ENCODE data around the gene TMEM91. TPM values are rescaled to one million over a fixed set of nuclear protein-coding genes. Genes with fewer than 3 reads are reported as not detected.

Gene TMEM91
- total RNA-seq, 1 experiment from 2014 or later: 5.3 TPM

DNA sequence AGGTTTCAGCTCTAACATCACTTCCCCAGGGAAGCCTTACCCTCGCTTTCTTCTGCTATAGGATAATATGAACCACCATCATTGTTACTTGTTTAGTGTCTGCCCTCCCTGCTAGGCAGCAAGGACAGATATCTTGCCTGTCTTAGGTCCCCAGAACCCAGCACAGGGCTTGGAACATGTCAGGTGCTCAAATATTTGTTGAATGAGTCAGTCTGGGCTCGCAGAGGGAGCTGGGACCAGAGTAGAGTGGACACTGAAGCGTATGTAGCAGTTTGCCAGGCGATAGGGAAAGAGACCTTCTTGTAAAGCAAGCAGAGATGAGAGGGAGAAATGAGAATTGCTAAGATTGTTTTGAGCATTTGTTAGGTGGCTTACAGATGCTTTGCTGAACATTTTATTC lies 33.0 kb downstream of the TMEM91 start:
- no peak for DNase-seq (ENCODE audit: low spot score)
- Mint-ChIP-seq H3K4me1 (peaks cover 13% of the 10 kb centered on the region), H3K36me3 (no peaks in the 10 kb centered on the region), H3K4me3 (no peak overlapping the region), H3K9me3 (no peaks in the 10 kb centered on the region), H3K27ac (peak overlapping the region; percentile 22; the same call in 1 of the 2 replicates), H3K27me3 (ENCODE audit: low read depth) (no peaks in the 10 kb centered on the region)
- ATAC-seq: no peak
- TF ChIP-seq E2F5 (CRISPR knock-in tag; IDR thresholded peaks at IDR 0.05): no peak
- POLR2A ChIA-PET: no interaction called here
- CTCF ChIA-PET: interaction anchor here (1.4 to 3.8 kb wide), 9 partner anchors 15 to 154 kb away, joined by 6 to 25 read pairs (median 14); partner anchors contain the start of genes B3GNT8, B9D2 and DMAC2

- ATAC-seq (no peak), DNase-seq (ENCODE audit: low spot score) (no peak)
- POLR2A ChIA-PET: no interaction called here
- peaks cover 13% of the 10 kb centered on the region for H3K4me1 Mint-ChIP-seq
- H3K27ac Mint-ChIP-seq: no peak overlapping the region
- H3K9me3 Mint-ChIP-seq: no peaks in the 10 kb centered on the region
- H3K36me3 Mint-ChIP-seq: no peaks in the 10 kb centered on the region
- no peak overlapping the region for H3K4me3 Mint-ChIP-seq
- no peaks in the 10 kb centered on the region; the same call in 1 of the 2 replicates for H3K27me3 Mint-ChIP-seq (ENCODE audit: low read depth)
- CTCF ChIA-PET: interaction anchor here (3.8 kb wide), 1 partner anchor 38 kb away, joined by 24 read pairs; no protein-coding TSS in a partner anchor
- TF ChIP-seq ETV6 (CRISPR knock-in tag; IDR thresholded peaks at IDR 0.05) (no peak), CDX4 (CRISPR knock-in tag; IDR thresholded peaks at IDR 0.05; ENCODE audit: borderline replicate concordance) (no peak), ESRRA (CRISPR knock-in tag; IDR thresholded peaks at IDR 0.05; ENCODE audit: borderline replicate concordance) (no peak), PRRX2 (CRISPR knock-in tag; IDR thresholded peaks at IDR 0.05) (no peak), MYBL2 (CRISPR knock-in tag; IDR thresholded peaks at IDR 0.05) (no peak), FOXK1 (CRISPR knock-in tag; IDR thresholded peaks at IDR 0.05) (no peak), TCF7 (CRISPR knock-in tag; IDR thresholded peaks at IDR 0.05; ENCODE audit: low read depth) (no peak)
Observed at GRCh38 chr19:41410336-41411054, 34.2 kb downstream of the TMEM91 start.

DNA sequence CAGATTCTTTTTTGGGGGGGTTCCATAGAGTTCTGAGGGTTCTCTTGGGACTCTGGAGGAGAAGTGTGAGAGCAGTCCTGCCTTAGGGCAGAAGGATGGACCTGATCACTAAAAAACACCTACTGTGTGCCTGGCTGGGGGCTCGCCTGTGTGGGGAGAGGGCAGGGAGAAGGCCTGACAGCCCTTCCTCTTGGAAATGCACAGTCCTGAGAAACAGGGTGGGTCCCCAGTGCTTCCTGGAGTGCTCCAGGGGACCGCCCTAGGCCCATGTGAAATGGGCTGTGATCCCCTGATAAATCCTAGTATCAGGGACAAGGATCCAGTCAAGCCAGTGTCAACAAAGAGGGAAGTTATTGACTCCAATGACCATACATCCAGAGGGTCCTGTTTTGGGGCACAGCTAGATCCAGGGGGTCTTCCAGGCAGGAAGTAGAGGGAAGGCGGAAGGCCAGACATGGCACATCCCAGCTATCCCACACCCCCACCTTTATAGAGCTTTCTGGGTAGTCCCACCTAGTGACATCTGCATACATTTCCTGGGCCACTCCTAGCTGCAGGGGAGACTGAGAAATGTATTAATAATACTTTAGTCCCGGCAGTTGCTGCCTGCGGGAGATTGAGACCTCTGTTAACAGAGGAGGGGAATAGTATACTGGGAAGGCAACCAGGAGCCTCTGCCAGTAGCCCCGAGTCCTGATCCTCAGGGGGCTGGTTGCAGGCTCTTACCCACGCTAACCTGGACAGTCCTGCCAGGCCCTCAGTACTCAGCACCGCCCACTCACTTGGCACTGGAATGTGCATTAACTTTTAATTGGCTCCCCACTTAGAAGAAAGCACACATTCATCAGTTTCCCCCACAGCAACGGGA lies 35.0 kb downstream of the TMEM91 start:
- H3K27ac Mint-ChIP-seq: no peak overlapping the region
- TF ChIP-seq NR3C1 (CRISPR knock-in tag; conservative IDR thresholded peaks at IDR 0.05; ENCODE audit: low read depth): no peak
- no peak for TF ChIP-seq ZNF671 (CRISPR knock-in tag; IDR thresholded peaks at IDR 0.05)
- TF ChIP-seq, protein P1, sequence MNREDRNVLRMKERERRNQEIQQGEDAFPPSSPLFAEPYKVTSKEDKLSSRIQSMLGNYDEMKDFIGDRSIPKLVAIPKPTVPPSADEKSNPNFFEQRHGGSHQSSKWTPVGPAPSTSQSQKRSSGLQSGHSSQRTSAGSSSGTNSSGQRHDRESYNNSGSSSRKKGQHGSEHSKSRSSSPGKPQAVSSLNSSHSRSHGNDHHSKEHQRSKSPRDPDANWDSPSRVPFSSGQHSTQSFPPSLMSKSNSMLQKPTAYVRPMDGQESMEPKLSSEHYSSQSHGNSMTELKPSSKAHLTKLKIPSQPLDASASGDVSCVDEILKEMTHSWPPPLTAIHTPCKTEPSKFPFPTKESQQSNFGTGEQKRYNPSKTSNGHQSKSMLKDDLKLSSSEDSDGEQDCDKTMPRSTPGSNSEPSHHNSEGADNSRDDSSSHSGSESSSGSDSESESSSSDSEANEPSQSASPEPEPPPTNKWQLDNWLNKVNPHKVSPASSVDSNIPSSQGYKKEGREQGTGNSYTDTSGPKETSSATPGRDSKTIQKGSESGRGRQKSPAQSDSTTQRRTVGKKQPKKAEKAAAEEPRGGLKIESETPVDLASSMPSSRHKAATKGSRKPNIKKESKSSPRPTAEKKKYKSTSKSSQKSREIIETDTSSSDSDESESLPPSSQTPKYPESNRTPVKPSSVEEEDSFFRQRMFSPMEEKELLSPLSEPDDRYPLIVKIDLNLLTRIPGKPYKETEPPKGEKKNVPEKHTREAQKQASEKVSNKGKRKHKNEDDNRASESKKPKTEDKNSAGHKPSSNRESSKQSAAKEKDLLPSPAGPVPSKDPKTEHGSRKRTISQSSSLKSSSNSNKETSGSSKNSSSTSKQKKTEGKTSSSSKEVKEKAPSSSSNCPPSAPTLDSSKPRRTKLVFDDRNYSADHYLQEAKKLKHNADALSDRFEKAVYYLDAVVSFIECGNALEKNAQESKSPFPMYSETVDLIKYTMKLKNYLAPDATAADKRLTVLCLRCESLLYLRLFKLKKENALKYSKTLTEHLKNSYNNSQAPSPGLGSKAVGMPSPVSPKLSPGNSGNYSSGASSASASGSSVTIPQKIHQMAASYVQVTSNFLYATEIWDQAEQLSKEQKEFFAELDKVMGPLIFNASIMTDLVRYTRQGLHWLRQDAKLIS (CRISPR knock-in tag; IDR thresholded peaks at IDR 0.05; ENCODE audit: borderline replicate concordance): no peak
- no peak for TF ChIP-seq NR1H2 (CRISPR knock-in tag; IDR thresholded peaks at IDR 0.05)
- TF ChIP-seq JAZF1 (CRISPR knock-in tag; IDR thresholded peaks at IDR 0.05): no peak
- H3K36me3 Mint-ChIP-seq: no peaks in the 10 kb centered on the region; the same call in 1 of the 2 replicates
- H3K9me3 Mint-ChIP-seq: no peaks in the 10 kb centered on the region
- ATAC-seq (no peak), DNase-seq (ENCODE audit: low spot score) (no peak)
- no peak overlapping the region for H3K4me3 Mint-ChIP-seq
- CTCF ChIA-PET: no interaction called here
- POLR2A ChIA-PET: no interaction called here
- H3K27me3 Mint-ChIP-seq (ENCODE audit: low read depth): no peaks in the 10 kb centered on the region; the same call in 1 of the 2 replicates
- H3K4me1 Mint-ChIP-seq: peaks cover 13% of the 10 kb centered on the region

Data from WTC11 (cell line).